HepG2 (cell line): ENCODE measurements around the gene LRP1B. TPM values are rescaled to one million over a fixed set of nuclear protein-coding genes. Genes with fewer than 3 reads are reported as not detected.

ENCODE experiments used
- CAMTA2 ChIP-seq: sonication (generic); formaldehyde crosslinking; IDR thresholded peaks from 2 replicates; pipeline ENCODE4 v1.4.0; 2020; ENCODE audit warnings: mild to moderate bottlenecking, missing genetic modification reagents, borderline replicate concordance
- GATAD1 ChIP-seq: IDR thresholded peaks from 2 replicates; pipeline ENCODE4 v1.6.1; 2016; ENCODE audit warnings: missing genetic modification reagents, missing compliant biosample characterization
- ISL2 ChIP-seq: sonication (generic); formaldehyde crosslinking; IDR thresholded peaks from 2 replicates; pipeline ENCODE4 v1.5.0; 2020; ENCODE audit warnings: missing genetic modification reagents
- KLF12 ChIP-seq: sonication (generic); formaldehyde crosslinking; IDR thresholded peaks from 2 replicates; pipeline ENCODE4 v1.4.0; 2020; ENCODE audit warnings: missing genetic modification reagents, borderline replicate concordance
- LBX2 ChIP-seq: sonication (generic); formaldehyde crosslinking; IDR thresholded peaks from 2 replicates; pipeline ENCODE4 v1.5.0; 2020; ENCODE audit warnings: missing genetic modification reagents, mild to moderate bottlenecking, borderline replicate concordance
- MAX ChIP-seq: IDR thresholded peaks from 2 replicates; pipeline ENCODE4 v1.6.1; 2012; ENCODE audit warnings: inconsistent platforms
- MBNL3 ChIP-seq: fragments of 250-450 bp; sonication (Bioruptor Pico); conservative IDR thresholded peaks from 2 replicates; pipeline ENCODE4 v1.8.0; 2022; ENCODE audit warnings: mild to moderate bottlenecking, inconsistent platforms
- MLLT10 ChIP-seq: sonication (generic); formaldehyde crosslinking; IDR thresholded peaks from 2 replicates; pipeline ENCODE4 v1.4.0; 2020; ENCODE audit warnings: missing genetic modification reagents
- MXD1 ChIP-seq: sonication (generic); formaldehyde crosslinking; IDR thresholded peaks from 2 replicates; pipeline ENCODE4 v1.4.0; 2020; ENCODE audit warnings: mild to moderate bottlenecking, missing genetic modification reagents
- SOX6 ChIP-seq, 2 experiments: fragments of 450-650 bp in 1 of 2; sonication (generic) in 1 of 2; formaldehyde crosslinking in 1 of 2; IDR thresholded peaks; 2 replicates each; pipeline versions ENCODE4 v1.4.0 to v1.6.1; 2017 to 2020; ENCODE audit warnings: antibody characterized with exemption in 1 of 2, mild to moderate bottlenecking in 1 of 2, missing genetic modification reagents in 1 of 2
- SSRP1 ChIP-seq: IDR thresholded peaks from 2 replicates; pipeline ENCODE4 v1.6.1; 2016; ENCODE audit warnings: control low read depth
- ZNF407 ChIP-seq: sonication (generic); formaldehyde crosslinking; IDR thresholded peaks from one replicate; pipeline ENCODE4 v1.5.1; 2020; ENCODE audit warnings: mild to moderate bottlenecking, missing genetic modification reagents; ENCODE audit errors: not compliant biosample characterization
- polyA plus RNA-seq, 8 experiments: library from polyadenylated mRNA; depleted of rRNA in 3 of 8; stranded (reverse) in 7 of 8; unstranded in 1 of 8; fragments of >200 nt; fragmentation: Illumina TruSeq in 4 of 8; extraction: Trizol in 4 of 8; gene quantifications; 2 replicates each; pipeline versions ENCODE4 v1.2.1 to v1.2.3, GENCODE V29; 2011 to 2016; ENCODE audit warnings: low read depth in 4 of 8, missing spikeins in 1 of 8, mixed read lengths in 1 of 8; ENCODE audit not compliant: insufficient read depth in 1 of 8
- total RNA-seq, 5 experiments: library from RNA; depleted of rRNA; stranded (reverse); fragments of >200 nt; fragmentation: Illumina TruSeq; extraction: Trizol; gene quantifications; 2 replicates each; pipeline ENCODE4 v1.2.3, GENCODE V29; 2016; ENCODE audit warnings: low read depth in 1 of 5
- TF ChIP-seq, protein P1 (sequence below): IDR thresholded peaks from 2 replicates; pipeline ENCODE4 v1.6.1; 2016

The LRP1B gene
- total and polyA plus RNA-seq, 2 of the 13 experiments (the other 11 are each of a cell fraction or from before 2014, with no cell fraction given), result 0.04 TPM; not detected in 1

DNA sequence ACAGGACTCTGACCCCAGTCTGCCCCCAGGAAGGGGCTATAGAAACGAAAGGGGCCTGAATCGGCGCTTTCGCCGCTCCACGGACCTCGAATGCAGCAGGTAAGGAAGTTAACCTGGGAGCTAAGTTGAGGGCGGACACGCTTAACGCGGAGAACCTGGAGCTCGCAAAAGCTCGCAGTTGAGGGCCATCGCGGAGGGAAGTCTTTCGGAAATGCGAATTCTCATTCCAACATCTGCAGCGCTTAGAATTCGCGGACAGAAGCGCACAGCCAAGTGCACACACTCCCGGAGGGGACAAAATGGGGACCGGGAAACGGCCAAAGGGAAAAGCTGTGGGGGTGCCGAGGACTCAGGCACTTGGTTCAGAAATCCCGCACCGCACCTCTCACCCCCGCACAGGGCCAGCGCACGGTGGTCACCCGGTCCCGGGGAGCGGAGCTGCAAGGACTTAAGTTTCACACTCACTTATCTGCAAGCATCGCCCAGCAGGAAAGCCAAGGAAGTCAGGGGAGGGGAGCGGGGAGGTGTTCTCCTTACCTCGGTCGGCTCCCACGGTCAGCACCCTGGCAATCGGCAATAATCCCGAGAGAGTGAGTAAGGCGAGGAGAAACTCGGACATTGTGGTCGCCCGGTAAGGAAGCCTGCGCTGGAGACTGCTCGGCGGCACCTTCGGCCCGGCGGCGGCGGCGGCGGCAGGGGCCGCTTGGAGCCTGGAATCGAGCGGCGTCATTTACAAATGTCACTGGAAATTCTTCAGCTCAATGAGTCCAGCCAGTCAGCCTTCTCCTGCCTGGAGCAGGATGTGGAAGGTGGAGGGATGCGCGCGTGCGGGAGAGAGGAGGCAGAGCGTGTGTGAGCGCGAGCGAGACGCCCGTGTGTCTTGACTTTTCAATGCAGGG, 456 bp downstream of the LRP1B start (continued):
- TF ChIP-seq ZNF407 (CRISPR knock-in tag) (peak; percentile 36), ISL2 (CRISPR knock-in tag) (no peak), MAX (0 out of 2 replicates have a peak, but pooled peaks have one; percentile 25), KLF12 (CRISPR knock-in tag) (no peak), LBX2 (CRISPR knock-in tag) (0 out of 2 replicates have a peak, but pooled peaks have one; percentile 10), CAMTA2 (CRISPR knock-in tag) (0 out of 2 replicates have a peak, but pooled peaks have one; percentile 30), MXD1 (0 out of 2 replicates have a peak, but pooled peaks have one; percentile 48), GATAD1 (CRISPR knock-in tag) (0 out of 2 replicates have a peak, but pooled peaks have one; percentile 22), MLLT10 (no peak), SSRP1 (no peak), MBNL3 (CRISPR knock-in tag) (no peak), SOX6 (IDR thresholded peaks at IDR 0.05) (no peak), SOX6 (CRISPR knock-in tag; IDR thresholded peaks at IDR 0.05) (0 out of 2 replicates have a peak, but pooled peaks have one; percentile 17)
- TF ChIP-seq, protein P1, sequence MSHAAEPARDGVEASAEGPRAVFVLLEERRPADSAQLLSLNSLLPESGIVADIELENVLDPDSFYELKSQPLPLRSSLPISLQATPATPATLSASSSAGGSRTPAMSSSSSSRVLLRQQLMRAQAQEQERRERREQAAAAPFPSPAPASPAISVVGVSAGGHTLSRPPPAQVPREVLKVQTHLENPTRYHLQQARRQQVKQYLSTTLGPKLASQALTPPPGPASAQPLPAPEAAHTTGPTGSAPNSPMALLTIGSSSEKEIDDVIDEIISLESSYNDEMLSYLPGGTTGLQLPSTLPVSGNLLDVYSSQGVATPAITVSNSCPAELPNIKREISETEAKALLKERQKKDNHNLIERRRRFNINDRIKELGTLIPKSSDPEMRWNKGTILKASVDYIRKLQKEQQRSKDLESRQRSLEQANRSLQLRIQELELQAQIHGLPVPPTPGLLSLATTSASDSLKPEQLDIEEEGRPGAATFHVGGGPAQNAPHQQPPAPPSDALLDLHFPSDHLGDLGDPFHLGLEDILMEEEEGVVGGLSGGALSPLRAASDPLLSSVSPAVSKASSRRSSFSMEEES (CRISPR knock-in tag), result no peak
